Measurements from ENCODE around the gene GTF3C2.

GTF3C2 gene

DNA sequence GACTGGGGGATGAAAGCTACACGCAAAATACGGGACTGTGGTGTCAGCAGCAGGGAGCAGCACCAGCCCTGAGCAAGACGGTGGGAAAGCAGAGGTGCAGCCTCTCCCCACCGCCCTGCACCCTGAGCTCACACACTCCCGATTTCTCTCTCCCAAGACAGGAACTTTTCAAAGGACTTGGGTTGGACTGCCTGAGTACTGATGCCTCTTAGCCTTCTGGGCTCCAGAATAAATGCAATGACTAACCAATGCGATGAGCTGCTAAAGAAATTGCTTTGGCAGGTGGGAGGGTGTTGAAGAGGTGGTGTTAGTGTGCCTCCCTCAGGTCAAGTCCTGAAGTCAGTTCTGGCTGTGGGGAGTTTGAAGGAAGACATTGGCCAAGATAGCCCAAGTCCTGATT lies 64.7 kb downstream of the GTF3C2 start:
- DNase-seq: no peak

DNA sequence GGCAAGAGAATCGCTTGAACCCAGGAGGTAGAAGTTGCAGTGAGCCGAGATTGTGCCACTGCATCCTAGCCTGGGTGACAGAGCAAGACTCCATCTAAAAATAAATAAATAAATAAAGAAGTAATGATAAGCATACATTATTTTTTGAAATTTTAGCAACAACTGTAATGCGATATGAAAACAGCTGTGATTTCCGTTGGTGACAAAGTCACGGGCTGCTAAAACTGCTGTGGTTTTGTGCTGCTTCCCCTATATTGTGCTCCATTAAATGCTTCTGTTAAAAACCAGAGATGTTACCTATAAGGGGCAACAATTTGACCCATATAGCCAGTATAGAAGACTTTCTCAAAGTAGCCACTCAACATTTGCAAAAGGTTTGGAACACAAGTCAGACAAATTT lies 66.0 kb downstream of the GTF3C2 start:
- DNase-seq: no peak

DNA sequence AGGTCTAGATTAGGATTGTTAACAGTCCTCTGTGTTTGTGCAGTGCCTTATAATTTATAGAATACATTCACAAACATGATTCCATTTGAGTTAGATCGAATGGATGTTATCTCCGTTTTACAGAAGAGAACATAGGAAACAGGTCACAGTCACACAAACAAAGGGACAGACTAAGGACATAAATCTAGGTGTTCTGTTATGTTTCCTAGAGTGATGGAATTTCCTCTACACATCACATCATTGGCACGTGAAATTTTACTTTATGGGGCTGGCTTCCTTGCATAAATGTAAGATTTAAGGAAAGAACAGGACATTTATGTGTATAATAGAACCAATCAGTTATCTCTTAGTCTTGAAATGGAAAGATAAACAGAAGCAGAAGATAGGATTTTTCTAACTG lies 68.0 kb downstream of the GTF3C2 start:
- no peak for DNase-seq

DNA sequence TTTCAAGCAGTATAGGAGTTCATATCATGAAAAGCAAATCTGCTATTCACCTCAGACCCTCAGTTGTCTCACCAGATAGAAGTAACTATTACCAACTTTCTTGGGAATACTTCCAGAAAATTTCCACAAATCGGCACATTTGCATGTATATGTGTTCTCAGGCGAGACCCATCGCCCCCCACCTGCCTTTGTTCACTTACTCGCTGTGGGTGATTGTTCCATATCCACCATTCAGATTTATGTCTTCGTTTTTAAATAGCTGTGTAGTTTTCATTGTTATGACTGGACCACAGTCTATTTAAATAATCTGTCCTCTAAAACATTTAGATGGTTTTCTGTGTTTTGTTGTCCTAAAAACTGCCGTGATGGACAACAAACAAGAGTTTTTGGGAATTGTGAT lies 71.1 kb downstream of the GTF3C2 start:
- DNase-seq: no peak

DNA sequence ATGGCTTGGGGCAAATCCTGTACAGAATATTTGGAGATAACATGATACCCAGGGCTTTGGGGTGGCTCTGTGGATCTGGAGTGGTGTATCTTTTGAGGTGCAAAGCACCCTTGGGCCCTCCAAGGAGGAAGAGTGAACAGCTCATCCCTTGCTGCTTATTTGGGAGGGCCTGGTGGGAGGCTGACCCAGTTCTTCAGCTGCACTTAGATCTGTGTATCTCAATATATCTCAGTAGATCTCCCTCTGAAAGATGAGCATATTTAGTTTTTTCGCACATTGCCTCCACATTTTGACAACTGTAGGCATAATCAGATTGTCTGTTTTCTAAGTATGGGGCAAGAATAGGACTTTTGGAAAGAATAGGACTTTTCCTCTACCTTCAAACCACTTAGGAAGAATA lies 71.6 kb downstream of the GTF3C2 start:
- DNase-seq: no peak

DNA sequence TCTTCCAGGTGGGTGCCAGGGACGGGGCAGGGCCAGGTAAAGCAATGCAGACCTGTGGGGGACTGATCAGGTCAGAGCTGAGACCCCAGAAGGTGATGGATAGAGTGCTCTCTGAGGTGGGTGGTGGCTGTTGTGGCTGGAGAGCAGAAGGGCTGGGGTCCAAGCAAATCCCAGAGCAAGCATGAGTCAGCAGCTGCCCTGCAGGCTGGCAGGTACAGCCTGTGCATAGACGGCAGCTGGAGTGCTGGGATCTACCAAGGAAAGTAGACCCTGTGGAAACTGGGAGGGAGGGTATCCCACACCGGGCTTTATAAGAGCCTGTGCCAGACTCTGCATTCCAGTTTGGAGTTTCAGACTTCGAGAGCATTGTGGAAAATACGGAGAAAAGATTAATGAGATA lies 73.7 kb downstream of the GTF3C2 start:
- no peak for DNase-seq

DNA sequence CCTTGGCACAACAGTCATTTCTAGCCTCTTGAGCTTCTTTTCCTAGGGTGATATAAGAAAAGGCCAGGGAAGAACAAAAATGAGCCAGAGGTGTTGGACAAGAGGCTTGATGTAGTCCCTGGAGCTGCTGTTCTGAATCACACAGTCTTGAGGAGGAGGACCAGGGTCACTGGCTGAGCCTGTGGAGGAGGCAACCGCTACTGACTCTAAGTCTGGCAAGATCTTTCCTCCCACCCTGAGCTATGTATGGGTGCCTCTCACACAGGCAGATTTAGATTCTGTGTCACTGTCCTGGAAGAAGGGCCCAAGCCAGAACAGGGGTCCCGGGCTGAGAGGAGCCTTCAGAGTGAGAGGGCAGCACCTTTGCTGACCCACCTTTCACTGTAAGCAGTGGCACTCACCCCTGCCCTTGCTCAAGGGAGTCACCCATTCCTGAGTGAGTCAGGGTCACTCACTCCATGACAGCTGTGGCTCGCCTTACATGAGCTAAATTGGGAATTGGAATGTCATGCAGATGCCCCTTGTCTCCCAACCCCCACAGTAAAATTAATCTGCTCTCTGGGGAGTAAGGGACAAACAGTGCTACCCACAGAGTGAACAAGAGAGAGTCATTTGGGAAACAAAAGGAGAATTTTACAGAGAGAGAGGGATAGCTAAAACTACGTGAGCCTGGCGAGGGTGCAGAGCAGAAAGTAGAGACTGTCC lies 74.6 kb downstream of the GTF3C2 start, which contains the start of gene TRIM54:
Gene TRIM54 (plus strand): TSS at position 575 of the 705 bp plus-strand sequence. CDS start 303 bp downstream, outside the sequence.
- no peak for DNase-seq

DNA sequence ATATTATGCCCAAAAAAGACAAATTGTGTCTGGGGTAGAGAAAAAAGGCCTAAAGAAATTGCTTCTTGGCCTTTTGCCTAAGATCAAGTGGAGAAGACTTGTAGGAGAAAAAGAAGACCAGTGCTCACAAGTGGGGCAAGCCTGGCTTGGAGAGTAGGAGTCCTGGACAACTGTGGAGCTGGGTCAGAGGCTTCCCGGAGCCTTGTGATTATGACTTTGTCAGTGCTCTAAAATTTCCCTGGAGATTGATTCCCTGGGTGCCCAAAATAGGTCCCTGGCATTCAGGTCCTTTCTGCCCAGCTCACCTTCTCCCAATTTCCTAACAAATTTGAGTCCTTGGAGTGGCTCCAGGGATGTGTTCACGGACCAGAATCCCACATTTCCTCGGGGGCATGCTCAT lies 75.1 kb downstream of the GTF3C2 start:
- no peak for DNase-seq

DNA sequence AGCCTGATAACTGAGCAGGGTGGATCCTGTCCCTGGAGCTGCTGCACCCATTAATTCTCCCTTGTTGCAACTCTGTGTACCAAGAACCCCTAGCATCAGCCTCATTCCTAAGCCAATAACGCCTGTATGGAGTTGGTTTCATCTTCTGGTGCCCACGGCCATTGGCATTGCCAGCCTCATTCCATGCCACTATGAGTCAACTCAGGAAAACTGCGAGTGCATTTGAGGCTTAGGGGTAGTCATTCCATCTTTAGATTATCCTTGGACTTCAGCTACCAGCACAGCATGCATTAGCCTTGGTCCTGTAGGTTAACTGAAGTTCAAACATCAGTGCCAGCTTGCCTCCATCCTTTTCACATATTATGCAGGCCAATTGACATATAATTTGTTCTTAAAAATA lies 75.7 kb downstream of the GTF3C2 start:
- no peak for DNase-seq

DNA sequence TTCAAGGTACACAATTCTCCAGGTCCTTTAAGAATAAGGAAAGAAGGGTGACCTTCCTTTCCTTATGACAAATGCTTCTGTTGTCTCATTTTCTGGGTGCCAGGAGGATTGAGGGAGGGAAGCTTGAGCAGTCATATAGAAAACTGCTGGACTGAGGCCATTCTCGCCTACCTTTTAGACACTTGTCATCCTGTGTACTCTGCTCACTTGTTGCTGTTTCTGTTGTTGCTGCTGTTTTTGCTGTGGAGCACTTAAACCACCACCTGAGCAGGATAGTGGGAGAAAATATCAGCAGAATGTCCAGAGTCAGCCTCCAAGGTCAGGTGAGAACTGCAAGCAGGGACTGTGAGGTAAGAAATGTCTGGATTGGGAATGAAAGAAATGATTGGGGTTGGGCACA lies 78.6 kb downstream of the GTF3C2 start:
- no peak for DNase-seq
